Panc1 (cell line): Measurements from ENCODE around the gene FPR1. TPM values are rescaled to one million over a fixed set of nuclear protein-coding genes. Genes with fewer than 3 reads are reported as not detected.

Source experiments
- ATAC-seq: fragments of 200-7000 bp; cut with Tn5 transposase; 2 replicates; pipeline ENCODE4 v1.9.1; 2020; ENCODE audit warnings: mild to moderate bottlenecking, moderate library complexity
- BruUV-seq: library from RNA; stranded (reverse); fragments of 400-500 nt; replicated peaks from 2 replicates; lab custom pipeline; 2021; lab: Mats Ljungman, UMichigan
- CTCF ChIA-PET: fragments of 300-600 bp; sonication (Branson Sonifier 250); formaldehyde crosslinking; loops from one replicate; lab custom pipeline; 2022; ENCODE audit warnings: antibody characterized with exemption; lab: Charles Lee
- POLR2A ChIA-PET: fragments of 300-600 bp; sonication (Branson Sonifier 250); formaldehyde crosslinking; loops from one replicate; lab custom pipeline; 2022; ENCODE audit warnings: antibody characterized with exemption; lab: Charles Lee
- DNase-seq: peaks from one replicate; pipeline ENCODE4 v3.0.0-alpha.2; 2010; ENCODE audit warnings: low read depth, low spot score
- H3K27ac ChIP-seq: 2 replicates; pipeline ENCODE4 v1.5.1; 2011; ENCODE audit warnings: mild to moderate bottlenecking, low read length, inconsistent platforms
- H3K27me3 ChIP-seq: fragments of 200-500 bp; sonication (Bioruptor generic); 2 replicates; pipeline ENCODE4 v1.6.0; 2014; ENCODE audit warnings: low read length, inconsistent platforms; ENCODE audit not compliant: control insufficient read depth, insufficient read depth
- H3K36me3 ChIP-seq: fragments of 200-500 bp; sonication (Bioruptor generic); 2 replicates; pipeline ENCODE4 v1.5.1; 2014; ENCODE audit warnings: inconsistent platforms, mild to moderate bottlenecking, low read length, moderate library complexity; ENCODE audit not compliant: control insufficient read depth, insufficient read depth
- H3K4me1 ChIP-seq: 2 replicates; pipeline ENCODE4 v1.5.1; 2011; ENCODE audit warnings: inconsistent platforms, mild to moderate bottlenecking, low read length, moderate library complexity; ENCODE audit not compliant: control insufficient read depth, insufficient read depth
- H3K4me3 ChIP-seq, 2 experiments: 2 replicates each; pipeline ENCODE4 v1.5.1; 2011 to 2012; ENCODE audit warnings: low read depth in 2 of 2, low read length in 2 of 2, mild to moderate bottlenecking in 2 of 2, inconsistent platforms in 1 of 2, moderate library complexity in 1 of 2
- H3K9me3 ChIP-seq: fragments of 200-500 bp; sonication (Bioruptor generic); 2 replicates; pipeline ENCODE4 v1.5.1; 2014; ENCODE audit warnings: low read depth, mild to moderate bottlenecking, inconsistent platforms, low read length, moderate library complexity; ENCODE audit not compliant: control insufficient read depth, insufficient read depth
- POLR2AphosphoS5 ChIP-seq: IDR thresholded peaks from 2 replicates; pipeline ENCODE4 v1.6.1; 2012; ENCODE audit warnings: mild to moderate bottlenecking, low read depth, low read length, moderate library complexity
- SIN3A ChIP-seq: IDR thresholded peaks from 2 replicates; pipeline ENCODE4 v1.6.1; 2012; ENCODE audit warnings: low read depth, mild to moderate bottlenecking, low read length, moderate library complexity, borderline replicate concordance; ENCODE audit not compliant: insufficient read depth
- TCF7L2 ChIP-seq: IDR thresholded peaks from 2 replicates; pipeline ENCODE4 v1.6.1; 2011; ENCODE audit warnings: mild to moderate bottlenecking, low read depth, low read length, inconsistent platforms
- in situ Hi-C: cut with HindIII; loops from 2 replicates; pipeline ENCODE4 v1.10.0; 2016; ENCODE audit warnings: low sequenced_read_pairs, low pct_unique_long_range_greater_than_20kb
- intact Hi-C: fragments of 100-400 bp; cut with micrococcal nuclease; formaldehyde crosslinking; loops from one replicate; pipeline ENCODE4 v1.10.0; 2022; ENCODE audit not compliant: unreplicated experiment
- total RNA-seq: library from RNA; stranded (reverse); gene quantifications from one replicate; pipeline ENCODE4 v1.2.1, GENCODE V29; 2021; ENCODE audit not compliant: unreplicated experiment
- TF ChIP-seq, protein P1 (sequence below), 2 experiments: IDR thresholded peaks; 2 replicates each; pipeline ENCODE4 v1.6.1; 2011 to 2012; ENCODE audit warnings: low read depth in 2 of 2, control low read depth in 1 of 2, low read length in 1 of 2, mild to moderate bottlenecking in 1 of 2, moderate library complexity in 1 of 2; ENCODE audit not compliant: insufficient read depth in 1 of 2
- TF ChIP-seq, protein P2 (sequence below): fragments of 450-650 bp; IDR thresholded peaks from 2 replicates; pipeline ENCODE4 v1.5.1; 2017; ENCODE audit warnings: mild to moderate bottlenecking

FPR1 gene
- total RNA-seq, 1 experiment from 2014 or later, result not detected

- Histone ChIP-seq H3K4me1 (no peaks in the 10 kb centered on the region), H3K9me3 (no peaks in the 10 kb centered on the region), H3K4me3 (no peak overlapping the region), H3K36me3 (no peaks in the 10 kb centered on the region), H3K27me3 (peaks cover 3% of the 10 kb centered on the region; the same call in 1 of the 2 replicates), H3K27ac (no peak overlapping the region)
- intact Hi-C loops (no loop called here), in situ Hi-C loops (no loop called here)
- TF ChIP-seq TCF7L2, result no peak
- POLR2A ChIA-PET, result no interaction called here
- ATAC-seq (no peak), DNase-seq (no peak)
- no TSS peak for BruUV-seq
- CTCF ChIA-PET, result no interaction called here
Observed at GRCh38 chr19:51733742-51734522, 17.7 kb downstream of the FPR1 start.

- CTCF ChIA-PET, result no interaction called here
- DNase-seq (no peak), ATAC-seq (no peak)
- Histone ChIP-seq H3K36me3 (no peaks in the 10 kb centered on the region), H3K27ac (no peak overlapping the region), H3K4me3 (no peak overlapping the region), H3K4me1 (no peaks in the 10 kb centered on the region), H3K27me3 (no peaks in the 10 kb centered on the region; the same call in 1 of the 2 replicates), H3K9me3 (no peaks in the 10 kb centered on the region)
- no TSS peak for BruUV-seq
- TF ChIP-seq SIN3A (no peak), TCF7L2 (no peak), POLR2AphosphoS5 (no peak)
- TF ChIP-seq, protein P1, sequence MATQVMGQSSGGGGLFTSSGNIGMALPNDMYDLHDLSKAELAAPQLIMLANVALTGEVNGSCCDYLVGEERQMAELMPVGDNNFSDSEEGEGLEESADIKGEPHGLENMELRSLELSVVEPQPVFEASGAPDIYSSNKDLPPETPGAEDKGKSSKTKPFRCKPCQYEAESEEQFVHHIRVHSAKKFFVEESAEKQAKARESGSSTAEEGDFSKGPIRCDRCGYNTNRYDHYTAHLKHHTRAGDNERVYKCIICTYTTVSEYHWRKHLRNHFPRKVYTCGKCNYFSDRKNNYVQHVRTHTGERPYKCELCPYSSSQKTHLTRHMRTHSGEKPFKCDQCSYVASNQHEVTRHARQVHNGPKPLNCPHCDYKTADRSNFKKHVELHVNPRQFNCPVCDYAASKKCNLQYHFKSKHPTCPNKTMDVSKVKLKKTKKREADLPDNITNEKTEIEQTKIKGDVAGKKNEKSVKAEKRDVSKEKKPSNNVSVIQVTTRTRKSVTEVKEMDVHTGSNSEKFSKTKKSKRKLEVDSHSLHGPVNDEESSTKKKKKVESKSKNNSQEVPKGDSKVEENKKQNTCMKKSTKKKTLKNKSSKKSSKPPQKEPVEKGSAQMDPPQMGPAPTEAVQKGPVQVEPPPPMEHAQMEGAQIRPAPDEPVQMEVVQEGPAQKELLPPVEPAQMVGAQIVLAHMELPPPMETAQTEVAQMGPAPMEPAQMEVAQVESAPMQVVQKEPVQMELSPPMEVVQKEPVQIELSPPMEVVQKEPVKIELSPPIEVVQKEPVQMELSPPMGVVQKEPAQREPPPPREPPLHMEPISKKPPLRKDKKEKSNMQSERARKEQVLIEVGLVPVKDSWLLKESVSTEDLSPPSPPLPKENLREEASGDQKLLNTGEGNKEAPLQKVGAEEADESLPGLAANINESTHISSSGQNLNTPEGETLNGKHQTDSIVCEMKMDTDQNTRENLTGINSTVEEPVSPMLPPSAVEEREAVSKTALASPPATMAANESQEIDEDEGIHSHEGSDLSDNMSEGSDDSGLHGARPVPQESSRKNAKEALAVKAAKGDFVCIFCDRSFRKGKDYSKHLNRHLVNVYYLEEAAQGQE (IDR thresholded peaks at IDR 0.05; ENCODE audit: insufficient read depth in 1 of 2, low read depth in 2 of 2, low read length in 1 of 2), result no peak
- TF ChIP-seq, protein P2, sequence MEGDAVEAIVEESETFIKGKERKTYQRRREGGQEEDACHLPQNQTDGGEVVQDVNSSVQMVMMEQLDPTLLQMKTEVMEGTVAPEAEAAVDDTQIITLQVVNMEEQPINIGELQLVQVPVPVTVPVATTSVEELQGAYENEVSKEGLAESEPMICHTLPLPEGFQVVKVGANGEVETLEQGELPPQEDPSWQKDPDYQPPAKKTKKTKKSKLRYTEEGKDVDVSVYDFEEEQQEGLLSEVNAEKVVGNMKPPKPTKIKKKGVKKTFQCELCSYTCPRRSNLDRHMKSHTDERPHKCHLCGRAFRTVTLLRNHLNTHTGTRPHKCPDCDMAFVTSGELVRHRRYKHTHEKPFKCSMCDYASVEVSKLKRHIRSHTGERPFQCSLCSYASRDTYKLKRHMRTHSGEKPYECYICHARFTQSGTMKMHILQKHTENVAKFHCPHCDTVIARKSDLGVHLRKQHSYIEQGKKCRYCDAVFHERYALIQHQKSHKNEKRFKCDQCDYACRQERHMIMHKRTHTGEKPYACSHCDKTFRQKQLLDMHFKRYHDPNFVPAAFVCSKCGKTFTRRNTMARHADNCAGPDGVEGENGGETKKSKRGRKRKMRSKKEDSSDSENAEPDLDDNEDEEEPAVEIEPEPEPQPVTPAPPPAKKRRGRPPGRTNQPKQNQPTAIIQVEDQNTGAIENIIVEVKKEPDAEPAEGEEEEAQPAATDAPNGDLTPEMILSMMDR, result no peak
- intact Hi-C loops (no loop called here), in situ Hi-C loops (no loop called here)
- POLR2A ChIA-PET, result no interaction called here
Observed at GRCh38 chr19:51729781-51730180, 21.9 kb downstream of the FPR1 start.

- CTCF ChIA-PET, result no interaction called here
- TF ChIP-seq, protein P1 (IDR thresholded peaks at IDR 0.05; ENCODE audit: insufficient read depth in 1 of 2, low read depth in 2 of 2, low read length in 1 of 2), result no peak
- TF ChIP-seq TCF7L2, result no peak
- TF ChIP-seq POLR2AphosphoS5, result no peak
- TF ChIP-seq, protein P2, result no peak
- TF ChIP-seq SIN3A, result no peak
- no TSS peak for BruUV-seq
- ATAC-seq (no peak), DNase-seq (no peak)
- POLR2A ChIA-PET, result no interaction called here
- H3K27me3 ChIP-seq, result no peaks in the 10 kb centered on the region
- H3K4me1 ChIP-seq, result no peaks in the 10 kb centered on the region
- no peak overlapping the region for H3K27ac ChIP-seq
- intact Hi-C loops (no loop called here), in situ Hi-C loops (no loop called here)
- no peaks in the 10 kb centered on the region for H3K36me3 ChIP-seq
- no peak overlapping the region for H3K4me3 ChIP-seq
- no peaks in the 10 kb centered on the region for H3K9me3 ChIP-seq
Observed at GRCh38 chr19:51727349-51727880, 24.3 kb downstream of the FPR1 start.
